GM12865 (cell line): ENCODE results near the gene MBL2.
A peak's percentile ranks its signal among the peaks of the same experiment; 100 is the strongest.

Source experiments
- DNase-seq: peaks from one replicate; pipeline ENCODE4 v3.0.0; 2010; ENCODE audit warnings: low read depth
- H3K4me3 ChIP-seq: 2 replicates; pipeline ENCODE4 v1.5.1; 2011; ENCODE audit warnings: mild to moderate bottlenecking, low read depth, low read length, control low read depth
- TF ChIP-seq, protein P1 (sequence below): IDR thresholded peaks from 2 replicates; pipeline ENCODE4 v1.5.1; 2011; ENCODE audit warnings: low read length, control low read depth, low read depth, inconsistent platforms; ENCODE audit not compliant: insufficient read depth; ENCODE audit errors: missing control alignments

Gene MBL2

DNA sequence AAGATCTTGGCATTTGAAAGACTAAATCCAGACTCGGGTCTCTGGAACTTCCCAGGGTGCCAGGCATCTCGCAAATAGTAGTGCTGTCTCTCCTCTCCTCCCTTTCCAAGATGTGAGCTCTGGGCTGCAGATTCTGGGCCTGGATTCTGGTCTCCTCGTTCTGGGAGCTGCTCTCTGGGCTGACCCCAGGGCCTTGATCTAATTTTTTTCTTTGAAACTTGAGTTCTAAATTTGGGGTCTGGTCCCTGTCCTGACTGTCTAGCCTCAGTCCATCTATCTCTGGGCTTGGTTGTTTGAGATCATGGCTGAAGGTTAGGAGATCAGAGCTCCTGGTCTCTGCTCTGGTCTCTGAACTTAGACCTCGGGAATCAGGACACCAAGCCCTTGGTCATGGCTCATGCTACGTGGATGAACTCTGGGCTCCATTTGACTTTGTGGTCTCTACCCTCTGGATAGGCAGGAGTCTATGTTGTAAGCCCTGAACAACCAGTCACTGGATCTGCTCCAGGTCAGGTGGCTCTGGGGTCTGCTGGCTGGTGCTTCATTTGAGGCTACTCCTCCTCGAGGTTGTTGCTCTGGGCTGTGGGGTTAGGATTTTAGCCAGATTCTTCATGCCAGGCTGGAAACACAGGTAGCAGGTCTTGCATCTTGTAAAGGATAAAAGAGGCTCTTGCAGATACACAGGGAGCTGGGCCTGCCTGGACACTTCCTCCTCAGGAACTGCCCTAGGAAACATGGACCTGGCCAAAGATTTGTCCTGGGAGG is 8.0 kb upstream of the MBL2 start:
- TF ChIP-seq, protein P1, sequence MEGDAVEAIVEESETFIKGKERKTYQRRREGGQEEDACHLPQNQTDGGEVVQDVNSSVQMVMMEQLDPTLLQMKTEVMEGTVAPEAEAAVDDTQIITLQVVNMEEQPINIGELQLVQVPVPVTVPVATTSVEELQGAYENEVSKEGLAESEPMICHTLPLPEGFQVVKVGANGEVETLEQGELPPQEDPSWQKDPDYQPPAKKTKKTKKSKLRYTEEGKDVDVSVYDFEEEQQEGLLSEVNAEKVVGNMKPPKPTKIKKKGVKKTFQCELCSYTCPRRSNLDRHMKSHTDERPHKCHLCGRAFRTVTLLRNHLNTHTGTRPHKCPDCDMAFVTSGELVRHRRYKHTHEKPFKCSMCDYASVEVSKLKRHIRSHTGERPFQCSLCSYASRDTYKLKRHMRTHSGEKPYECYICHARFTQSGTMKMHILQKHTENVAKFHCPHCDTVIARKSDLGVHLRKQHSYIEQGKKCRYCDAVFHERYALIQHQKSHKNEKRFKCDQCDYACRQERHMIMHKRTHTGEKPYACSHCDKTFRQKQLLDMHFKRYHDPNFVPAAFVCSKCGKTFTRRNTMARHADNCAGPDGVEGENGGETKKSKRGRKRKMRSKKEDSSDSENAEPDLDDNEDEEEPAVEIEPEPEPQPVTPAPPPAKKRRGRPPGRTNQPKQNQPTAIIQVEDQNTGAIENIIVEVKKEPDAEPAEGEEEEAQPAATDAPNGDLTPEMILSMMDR = no peak
- no peak for DNase-seq
- no peak overlapping the region for H3K4me3 ChIP-seq

DNA sequence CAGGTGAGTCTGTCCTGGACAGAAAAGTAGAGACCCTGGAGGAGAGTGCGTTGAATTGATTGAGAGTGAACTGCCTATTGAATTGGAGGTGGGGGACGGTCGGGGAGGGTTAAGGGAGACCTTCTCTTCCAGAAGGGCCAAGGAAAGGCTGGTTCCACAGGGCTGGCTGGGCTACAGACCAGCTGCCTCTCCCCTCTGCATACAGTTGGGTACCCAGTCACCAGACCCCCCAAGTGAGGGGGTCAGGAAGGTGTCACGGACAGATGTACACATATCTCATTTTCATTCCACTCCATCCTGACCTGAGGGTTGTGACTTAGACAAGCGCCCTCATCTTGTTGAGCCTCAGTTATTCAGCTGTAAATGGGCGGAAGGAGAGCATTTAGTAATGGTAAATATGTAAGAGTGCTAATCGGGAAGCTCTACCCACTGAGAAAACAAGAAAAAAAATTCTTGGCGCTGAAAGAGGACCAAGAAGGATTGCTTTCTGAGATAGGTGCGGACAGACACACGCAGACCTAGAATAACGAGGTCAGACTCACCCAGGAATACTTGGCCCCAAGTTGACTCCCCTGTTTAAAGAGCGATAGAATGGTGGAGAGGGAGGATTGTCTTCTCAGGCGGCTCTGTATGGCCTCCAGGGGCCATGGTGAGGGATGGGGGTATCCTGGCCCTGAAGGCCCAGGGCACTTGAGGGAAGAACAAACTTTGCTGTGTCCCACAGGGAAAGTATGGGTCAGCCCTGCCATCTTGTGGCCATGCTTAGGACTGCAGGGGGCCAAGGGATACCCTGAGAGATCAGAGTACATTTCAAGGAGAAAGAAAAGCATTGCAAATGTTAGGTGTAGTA is 7.2 kb upstream of the MBL2 start:
- TF ChIP-seq, protein P1 = peak; percentile 96
- no peak overlapping the region for H3K4me3 ChIP-seq
- DNase-seq = peak; percentile 68

DNA sequence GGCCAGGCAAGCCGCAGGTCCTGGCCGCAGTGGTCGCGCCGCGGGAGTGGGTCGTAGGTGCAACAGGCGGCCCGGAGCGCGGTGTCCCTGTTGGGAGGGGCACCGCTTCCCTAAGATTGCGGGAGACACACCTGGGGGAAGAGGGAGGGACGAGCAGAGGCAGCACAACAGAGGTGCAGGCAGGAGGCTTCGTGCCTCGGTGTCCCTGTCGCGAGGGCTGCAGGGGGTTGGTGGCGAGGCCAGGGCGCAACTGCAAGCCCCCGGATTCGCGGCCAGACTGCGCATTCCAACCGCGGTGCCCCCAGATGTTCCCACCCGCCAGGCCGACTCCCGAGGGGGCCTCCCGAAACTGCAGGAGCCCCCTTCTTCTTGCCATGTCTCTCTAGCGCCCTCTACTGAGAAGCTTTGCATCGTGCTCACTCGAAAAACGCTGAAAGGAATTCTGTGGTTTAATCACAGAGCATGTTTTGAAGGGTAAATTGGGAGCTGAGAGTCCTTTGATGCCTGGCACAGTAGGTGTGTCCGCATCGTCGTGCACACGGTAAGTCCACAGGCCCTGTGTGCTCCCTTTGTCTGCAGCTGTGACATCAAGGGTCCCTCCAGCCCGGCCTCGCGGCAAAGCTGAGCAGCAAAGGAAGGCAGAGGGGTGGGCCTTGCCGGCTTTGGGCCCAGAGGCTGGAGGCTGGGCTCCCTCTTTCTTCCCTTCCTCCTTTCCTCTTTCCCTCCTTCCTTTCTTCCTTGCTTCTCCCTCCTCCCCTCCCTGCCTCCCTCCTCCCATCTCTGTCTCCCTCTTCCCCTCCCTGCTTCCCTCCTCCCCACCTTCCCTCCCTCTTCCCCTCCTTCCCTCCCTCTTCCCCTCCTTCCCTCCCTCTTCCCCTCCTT is 6.2 kb upstream of the MBL2 start:
- no peak overlapping the region for H3K4me3 ChIP-seq
- TF ChIP-seq, protein P1 = peak; percentile 33
- peak; percentile 18 for DNase-seq

DNA sequence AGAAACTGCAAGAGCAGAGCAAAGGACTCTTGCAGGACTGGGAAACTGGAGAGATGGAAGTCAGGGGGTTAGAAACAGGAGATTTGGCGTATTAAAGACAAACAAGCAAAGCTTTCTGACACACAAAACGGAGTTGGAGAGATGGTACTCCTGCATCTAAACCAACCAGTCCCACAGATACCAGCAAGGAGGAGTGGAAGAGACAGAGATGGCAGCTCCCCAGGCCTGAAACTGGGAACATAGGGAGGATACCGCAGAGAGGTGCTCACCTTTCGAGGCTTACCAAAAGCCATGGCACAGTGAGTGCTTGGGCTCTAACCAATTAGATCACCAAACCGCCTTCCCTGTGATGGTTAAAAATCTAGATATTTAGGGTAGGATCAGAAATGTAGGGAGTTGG is 4.8 kb upstream of the MBL2 start:
- TF ChIP-seq, protein P1 = no peak
- no peak for DNase-seq
- H3K4me3 ChIP-seq = no peak overlapping the region

DNA sequence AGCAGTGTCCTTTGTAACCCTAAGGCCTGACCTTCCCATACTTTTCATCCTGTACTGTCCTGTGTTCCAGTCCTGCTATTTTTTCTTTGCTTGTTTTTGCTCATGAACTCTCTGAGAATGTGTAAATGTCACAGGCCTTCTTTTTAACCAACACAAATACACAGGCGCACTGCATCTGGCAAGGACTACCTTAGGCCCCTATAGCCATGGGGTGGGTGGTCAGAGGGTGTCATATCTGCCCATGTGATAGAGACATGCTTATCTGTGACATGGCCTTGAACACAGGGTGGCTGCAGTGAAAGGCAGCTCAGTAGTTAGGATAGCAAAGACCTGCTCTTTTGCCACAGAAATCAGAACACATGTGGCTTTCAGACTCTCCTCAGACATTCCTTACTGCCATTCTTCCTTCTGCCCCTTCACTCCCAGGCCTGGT is 3.9 kb upstream of the MBL2 start:
- DNase-seq = no peak
- no peak overlapping the region for H3K4me3 ChIP-seq
- TF ChIP-seq, protein P1 = no peak

DNA sequence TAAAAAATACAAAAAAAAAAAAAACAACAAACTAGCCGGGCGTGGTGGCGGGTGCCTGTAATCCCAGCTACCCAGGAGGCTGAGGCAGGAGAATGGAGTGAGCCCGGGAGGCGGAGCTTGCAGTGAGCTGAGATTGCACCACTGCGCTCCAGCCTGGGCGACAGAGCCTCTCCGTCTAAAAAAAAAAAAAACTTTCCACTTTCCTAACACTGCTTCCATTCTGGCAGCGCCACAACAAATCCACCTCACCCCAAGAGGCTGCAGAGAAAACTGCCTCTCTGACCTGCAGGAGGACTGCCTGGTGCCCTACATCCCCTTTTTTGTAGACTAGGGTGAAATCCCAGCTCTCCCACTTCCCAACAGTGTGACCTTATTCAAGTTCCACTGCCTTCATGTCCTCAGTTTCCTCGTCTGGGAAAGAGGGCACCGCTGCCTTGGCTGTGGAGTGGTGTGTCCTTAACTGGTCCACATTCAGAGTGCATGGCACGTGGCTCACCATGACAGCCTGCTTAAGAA is 2.6 kb upstream of the MBL2 start:
- TF ChIP-seq, protein P1 = no peak
- DNase-seq = no peak
- H3K4me3 ChIP-seq = no peak overlapping the region
